ENCODE data around the gene COL18A1.
"Not testable (repeated sequence)": the region's sequence is repeated elsewhere in the genome, so short reads cannot be mapped to it uniquely, and the experiment has no call there.

The COL18A1 gene

DNA sequence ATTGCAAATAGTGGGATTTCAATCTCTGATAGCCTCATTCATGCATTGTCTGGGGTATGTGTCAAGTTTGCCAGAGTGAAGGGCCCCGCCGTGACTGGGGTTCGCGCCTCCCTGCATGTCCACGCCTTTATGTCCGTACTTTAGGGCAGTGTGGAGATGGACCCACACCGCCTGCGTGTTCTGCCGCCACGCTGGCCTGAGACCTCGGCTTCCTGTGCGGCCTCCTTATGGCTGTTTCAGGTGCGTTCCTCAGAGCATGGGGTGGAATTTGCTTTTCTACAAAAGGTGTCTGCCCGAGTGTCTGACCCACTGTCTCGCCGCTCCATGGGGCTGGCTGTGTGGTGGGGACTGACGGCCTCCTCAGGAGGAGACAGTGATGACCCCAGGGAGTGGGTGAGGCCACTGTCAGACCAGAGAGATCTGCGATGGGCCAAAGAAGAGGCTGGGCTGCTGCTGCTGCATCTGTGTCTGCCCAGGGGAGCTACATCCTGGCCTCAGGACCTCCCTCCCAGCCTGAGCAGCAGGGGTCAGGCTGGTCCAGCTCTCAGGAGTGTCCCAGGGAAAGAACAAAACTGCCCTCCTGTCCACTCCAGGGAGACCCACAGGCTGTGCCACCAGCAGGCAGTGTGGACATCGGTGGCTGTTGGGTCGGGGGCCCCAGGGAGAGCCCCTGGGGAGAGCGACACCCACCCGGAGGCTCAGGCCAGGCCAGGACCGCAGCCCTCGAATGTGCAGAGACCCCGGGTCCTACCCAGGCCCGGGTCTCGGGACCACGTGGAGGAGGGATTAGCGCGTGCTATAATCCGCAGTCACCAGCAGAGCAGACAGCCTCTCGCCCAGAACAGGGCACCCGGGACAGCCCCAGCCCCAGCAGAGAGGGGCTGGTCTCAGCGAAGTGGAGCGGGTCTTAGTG lies 147.1 kb downstream of the COL18A1 start:
- no peak for DNase-seq

DNA sequence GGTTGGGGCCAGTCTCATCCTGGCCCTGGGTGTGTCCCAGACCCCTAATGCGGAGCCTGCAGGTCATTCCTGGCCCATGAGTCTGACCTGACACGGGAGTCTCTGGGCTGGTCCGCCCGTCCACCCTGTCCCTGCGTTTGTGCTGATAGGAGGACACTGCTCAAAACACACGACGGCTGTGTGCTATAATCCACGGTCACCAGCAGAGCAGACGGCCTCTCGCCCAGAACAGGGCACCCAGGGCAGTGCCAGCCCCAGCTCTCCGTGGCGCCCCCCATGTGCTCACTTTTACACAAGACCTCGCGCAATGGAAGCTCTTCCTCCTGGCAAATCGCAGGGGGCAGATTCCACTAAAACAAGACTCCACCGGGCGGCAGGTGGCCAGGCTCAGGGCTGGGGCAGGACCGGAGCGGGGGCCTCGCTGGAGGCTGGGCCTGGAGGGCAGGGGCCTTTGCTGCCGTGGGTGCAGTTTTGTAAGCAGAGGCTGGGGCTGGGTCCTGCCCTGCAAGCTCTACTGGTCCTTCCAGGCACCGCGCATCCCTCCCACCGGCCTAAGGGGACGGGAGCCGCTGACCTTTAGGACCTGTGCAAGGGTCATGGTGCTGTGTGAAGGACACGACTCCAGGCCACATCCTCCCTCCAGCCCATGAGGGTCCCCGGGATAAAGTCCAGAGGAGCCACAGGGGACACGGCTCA lies 147.9 kb downstream of the COL18A1 start:
- DNase-seq = no peak

DNA sequence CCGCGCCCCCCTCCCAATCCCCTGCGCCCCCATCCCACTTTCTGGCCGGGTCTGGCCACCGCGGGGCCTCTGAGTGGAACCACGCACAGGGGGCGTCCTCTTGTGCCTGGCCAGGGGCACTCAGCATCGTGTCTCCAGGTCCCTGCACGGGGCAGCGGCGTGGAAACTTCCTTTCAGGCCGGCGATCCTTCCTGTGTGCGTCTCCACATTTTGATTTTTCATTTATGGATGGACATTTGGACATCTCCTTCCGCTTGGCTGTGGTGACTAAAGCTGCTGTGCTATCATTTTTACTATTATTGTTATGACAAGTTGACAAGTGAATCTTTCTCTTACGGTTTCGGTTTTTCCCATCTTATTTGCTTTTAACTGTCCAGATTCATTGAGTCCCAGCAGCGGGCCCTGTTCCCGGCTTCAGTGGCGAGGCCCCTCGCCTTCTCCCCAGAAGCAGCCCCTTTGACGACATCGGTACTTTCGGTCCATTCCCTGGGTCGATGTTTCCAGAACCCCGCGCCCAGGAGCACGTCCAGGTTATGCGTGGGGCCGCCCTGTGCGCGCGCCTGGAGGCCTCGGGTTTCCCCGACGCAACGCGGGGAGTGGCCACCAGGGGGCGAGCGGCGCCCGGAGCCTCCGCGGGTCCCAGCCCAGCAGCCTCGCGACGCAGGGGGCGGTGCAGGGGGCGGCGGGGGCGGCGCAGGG lies 149.7 kb downstream of the COL18A1 start:
- peak; percentile 29 for DNase-seq

DNA sequence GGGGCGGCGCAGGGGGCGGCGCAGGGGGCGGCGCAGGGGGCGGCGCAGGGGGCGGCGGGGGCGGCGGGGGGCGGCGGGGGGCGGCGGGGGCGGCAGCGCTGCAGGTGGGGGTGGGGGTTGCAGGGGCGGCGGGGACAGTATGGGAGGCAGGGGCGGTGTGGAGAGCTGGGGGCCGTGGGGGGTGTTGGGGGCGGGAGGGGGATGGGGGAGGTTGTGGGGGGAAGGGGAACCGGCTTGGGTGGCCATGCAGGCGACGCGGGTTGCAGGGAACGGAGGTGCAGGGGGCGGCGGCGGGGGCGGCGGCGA lies 150.2 kb downstream of the COL18A1 start:
- DNase-seq = no peak

DNA sequence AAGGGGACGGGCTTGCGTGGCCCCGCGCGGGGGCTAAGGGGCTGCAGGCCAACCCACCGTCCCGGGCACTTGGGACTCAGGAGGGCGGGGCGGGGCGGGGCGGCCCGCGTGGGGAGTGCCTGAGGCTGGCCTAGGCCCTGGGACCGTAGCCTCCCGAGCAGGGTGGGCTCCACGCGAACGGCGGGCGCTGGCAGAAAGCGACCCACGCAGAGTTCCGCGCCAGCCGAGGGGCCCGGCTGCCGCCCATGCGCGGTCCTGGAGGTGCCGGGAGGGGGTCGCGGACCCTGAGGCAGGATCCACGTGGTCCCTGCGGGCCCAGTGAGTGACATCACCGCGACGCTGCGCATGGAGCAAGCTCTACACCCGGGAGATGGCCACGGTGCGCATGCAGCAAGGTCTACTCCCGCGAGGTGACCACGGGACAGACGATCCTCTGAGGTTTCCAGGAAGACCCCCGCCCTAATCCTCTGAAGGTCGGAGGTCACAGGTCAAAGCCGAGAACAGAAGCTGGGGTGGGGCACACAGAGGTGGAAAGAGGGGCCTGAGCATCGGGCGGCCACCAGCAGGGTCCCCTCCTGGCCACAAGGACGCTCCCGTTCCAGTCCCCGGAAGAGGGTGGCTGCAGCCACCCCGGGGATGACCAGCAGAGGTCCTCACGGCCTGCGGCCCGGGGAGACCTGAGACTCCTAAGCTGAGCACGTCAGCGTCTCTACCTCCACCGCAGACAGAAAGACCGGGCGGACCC lies 150.8 kb downstream of the COL18A1 start:
- no peak for DNase-seq

DNA sequence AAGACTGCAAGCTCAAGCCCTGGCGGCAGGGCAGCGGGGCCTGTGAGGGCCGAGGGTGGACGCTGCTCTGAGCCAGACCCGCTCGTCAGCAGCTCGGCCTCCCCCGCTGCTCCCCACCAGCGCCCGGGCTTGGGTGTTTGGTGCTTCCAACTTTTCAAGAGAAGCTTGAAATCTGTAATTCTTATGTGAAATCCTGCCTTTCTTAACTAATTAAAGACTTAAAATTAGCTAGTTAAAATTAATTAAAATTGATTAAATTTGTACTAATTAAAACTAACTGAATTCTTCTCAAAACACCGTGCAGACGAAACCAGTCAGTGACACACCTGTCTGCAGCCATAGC lies 151.3 kb downstream of the COL18A1 start:
- no peak for DNase-seq

DNA sequence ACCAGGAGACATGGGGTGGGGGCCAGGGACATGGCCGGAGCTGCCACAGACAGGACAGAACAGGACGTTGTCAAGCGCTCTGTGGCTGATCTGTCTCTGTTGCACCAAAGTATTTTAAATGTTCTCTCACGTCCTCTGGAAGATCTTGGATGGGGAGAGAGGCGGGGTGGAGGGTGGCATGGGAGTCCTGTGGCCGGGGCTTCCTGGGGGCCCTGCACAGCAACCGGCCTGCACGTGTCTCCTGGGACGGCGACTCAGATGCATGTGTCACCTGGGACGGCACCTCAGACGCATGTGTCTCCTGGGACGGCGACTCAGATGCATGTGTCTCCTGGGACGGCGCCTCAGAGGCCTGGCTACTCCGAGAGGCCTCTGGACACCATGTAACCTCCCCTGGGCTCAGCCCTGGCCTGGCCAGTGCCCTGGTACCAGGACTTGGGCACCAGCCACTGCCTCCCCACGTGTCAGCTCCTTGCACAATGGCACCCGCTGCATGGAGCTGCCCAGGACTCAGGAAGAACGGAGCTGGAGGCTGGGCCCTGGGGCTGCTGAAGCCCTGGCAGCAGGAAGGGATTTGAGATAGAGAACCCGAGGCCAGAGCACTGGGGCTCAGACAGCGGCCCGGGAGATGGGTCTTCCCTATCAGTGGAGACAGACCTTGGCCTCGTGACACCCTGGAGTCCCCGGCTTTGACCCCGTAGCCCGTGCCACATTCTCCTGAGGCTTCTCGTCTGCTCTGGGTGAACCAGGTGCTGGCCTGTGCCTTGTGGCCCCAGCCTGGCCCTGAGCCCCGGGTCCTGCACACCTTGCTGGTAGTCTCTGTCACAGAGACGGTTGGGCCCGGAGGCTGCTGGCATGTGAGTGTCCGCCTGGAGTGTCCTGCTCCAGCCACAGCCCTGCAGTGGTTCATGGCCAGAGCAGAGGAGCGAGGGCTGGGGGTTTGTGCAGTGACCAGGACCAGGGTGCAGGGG lies 152.0 kb downstream of the COL18A1 start:
- no peak for DNase-seq

DNA sequence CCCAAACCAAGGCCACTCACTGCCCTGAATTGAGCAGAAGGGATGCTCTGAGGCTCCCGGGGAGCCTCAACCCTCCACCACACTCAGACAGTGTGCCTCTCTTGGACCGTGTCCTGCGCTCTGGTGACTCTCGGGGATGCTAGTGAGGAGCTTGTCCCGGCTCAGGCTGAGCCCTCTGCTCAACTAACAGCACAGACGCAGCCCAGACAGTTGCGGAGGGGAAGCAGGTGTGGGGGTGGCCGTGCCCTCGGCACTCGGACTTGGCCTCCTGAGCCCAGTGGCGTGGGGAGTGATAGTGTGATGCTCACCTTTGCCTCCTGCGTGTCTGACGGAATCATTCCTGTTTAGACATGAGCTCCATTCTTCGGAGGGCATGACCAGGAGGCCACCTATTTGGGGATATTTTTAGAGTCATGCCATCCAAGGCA lies 152.7 kb downstream of the COL18A1 start:
- no peak for DNase-seq

DNA sequence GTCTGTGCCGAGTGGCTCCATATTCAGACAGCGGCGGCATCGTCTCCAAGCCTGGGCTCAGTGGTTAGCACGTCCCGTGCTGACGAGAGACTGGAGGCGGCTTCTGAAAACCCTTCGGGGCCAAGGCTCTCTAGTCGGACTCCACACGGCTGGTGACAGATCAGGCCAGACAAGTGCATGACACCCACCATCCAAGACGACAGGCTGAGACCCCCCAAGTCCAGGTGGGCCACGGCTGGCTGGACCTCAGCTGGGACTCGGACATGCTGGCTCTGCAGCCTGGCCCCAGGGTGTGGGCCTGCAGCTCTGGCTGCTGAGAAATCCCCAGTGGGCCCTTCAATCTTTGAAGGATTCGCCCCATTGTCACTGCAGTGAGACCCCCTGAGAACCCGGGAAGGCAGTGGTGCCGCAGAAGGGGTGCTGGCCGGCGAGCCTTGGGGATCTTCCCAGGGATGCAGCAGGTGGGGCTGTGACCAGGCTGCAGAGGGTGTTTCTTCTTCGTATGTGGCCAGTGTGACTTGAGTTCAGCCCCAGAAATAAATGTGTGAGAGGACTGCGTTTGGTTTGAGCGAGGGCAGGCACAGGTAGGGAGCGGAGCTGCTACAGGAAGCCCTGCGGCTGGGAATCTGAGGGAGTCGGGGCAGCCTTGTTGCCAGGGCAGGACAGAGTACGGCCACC lies 153.2 kb downstream of the COL18A1 start:
- DNase-seq = no peak

DNA sequence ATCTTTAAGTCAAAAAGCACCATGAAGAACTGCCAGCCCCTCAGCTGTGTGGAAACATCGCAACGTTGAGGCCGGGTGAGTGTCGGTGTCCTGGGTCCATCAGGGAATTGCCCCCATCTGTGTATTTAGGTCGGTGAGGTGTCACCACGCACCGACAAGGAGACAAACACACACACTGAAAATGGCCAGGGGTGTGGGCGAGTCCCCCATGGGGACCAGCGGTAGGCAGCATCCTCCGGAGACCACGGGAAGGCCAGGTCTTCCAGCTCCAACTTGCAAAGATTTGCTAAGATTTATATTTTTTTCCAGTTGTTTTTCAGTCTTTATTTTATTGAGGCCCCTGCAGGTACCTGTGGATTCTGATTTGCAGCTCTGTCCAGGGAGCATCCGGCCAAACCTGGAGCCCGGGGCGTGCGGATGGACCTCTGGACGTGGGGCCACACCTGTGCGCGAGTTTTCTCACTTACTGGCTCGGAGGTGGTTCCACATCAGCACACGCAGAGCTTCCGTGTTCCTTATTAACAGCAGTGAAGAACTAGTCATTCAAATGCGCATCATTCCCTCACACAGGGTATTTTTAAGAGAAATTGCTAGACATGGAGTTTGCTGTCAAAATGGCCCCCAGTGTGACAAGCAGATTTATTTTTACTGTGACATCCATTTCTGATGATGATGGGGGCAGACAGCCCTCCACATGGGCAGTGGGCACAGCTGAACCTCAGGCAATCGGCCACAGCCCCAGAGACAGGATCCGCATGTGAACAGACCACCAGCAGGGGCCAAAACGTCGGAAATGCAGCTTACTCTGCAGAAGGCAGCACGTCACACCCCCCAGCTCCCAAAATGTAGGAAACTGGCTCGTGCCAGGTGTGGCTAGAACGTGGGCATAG lies 154.5 kb downstream of the COL18A1 start:
- no peak for DNase-seq

DNA sequence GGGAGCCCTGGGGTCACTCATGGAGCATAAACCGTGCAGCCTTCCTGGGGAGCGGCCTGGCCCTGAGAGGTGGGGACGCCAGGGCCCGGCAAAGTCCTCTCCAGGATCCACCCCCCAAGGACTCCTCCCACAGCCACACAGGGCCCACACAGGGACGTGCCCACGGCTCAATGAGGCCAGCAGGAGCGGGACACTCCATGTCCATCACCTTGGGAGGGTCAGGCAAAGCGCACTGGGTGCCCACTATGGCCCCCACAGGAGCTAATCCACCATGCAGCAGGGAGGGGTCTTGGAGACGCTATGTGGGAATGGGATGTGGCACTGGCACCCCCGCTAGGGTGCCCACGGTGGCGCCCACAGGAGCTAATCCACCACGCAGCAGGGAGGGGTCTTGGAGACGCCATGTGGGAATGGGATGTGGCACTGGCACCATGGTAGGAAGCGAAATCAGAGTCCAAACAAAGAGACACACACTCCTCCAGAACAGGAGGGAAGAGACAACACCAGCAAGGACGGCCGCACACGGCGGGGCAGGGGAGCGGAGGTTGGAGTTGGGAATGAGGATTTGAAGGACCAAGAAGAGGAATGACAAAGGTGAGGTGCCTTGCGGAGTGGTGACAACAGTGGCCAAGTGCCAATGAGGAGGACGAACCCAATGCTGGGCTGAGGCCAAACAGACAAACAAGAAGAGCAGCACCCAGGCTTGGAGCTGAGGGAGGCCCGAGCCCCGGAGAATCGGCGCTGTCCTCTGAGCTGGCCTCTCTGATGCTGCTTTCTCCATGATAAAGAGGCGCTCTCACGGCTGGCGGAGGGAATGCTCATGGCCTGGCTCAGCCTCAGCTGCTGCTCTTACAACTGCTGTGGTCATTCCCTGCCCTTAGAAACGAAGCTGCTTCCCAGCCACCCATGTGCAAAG lies 155.4 kb downstream of the COL18A1 start:
- DNase-seq = no peak

DNA sequence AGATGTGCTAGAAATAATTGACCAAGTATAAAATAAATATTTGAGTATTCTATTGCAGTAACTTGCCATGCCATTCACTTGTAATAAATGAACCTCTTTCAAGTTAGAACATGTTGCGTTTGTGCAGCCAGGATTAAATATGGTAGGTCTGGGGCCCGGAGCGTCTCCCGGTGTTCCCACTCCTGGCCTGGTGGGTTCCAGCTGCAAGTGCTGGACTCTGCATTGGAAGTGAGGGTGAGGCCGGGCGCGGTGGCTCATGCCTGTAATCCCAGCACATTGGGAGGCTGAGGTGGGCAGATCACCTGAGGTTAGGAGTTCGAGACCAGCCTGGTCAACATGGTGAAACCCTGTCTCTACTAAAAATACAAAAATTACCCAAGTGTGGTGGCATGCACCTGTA lies 156.3 kb downstream of the COL18A1 start:
- DNase-seq = not testable (repeated sequence)

DNA sequence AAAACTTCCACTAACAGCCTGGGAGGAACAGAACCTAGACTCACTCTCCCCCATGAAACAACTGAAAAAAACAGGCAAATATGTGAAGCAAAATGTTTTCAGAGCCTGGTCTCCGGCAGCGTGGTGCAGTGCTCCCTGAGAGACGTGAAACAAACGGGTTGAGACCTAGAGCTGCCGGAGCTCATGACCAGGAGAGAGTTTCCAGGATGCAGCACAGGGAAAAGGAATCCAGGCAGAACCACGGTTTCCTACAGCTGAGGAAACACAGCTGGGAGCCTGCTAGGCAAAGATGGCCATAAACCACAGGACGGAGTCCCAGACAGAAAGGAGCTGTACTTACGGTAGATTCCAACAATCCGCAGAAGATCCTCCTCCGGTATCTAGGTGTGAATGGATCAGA lies 157.4 kb downstream of the COL18A1 start:
- DNase-seq = no peak

DNA sequence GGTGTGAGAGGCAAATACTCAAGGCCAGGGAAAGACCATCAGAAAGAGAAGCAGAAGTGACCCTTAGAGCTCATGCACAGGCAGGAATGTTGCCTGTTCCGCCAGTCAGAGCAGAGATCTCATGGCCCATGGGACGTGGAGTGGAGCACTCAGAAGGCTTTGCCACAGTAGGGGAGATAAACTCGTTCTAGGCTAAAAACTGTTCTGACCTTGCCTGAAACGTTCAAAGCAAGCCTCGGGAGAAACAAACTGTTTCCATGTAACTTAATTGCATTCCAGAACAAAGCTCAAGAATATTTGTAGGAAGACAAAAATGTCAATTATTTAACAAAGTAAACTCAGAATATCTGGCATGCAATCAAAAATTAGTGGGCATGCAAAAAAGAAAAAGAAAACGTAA lies 158.0 kb downstream of the COL18A1 start:
- DNase-seq = no peak
